K562 (cell line): ENCODE measurements around the gene MAST1. TPM values are rescaled to one million over a fixed set of nuclear protein-coding genes. Genes with fewer than 3 reads are reported as not detected.

Source experiments
- ARID3A ChIP-seq: IDR thresholded peaks from 2 replicates; pipeline ENCODE4 v1.6.1; 2012; ENCODE audit warnings: low read depth, low read length, improper control_type of control experiment, borderline replicate concordance
- ATF1 ChIP-seq, 2 experiments: fragments of 450-650 bp in 1 of 2; IDR thresholded peaks; 2 replicates each; pipeline ENCODE4 v1.6.1; 2016; ENCODE audit warnings: missing compliant biosample characterization in 1 of 2, missing genetic modification characterization in 1 of 2
- BRCA1 ChIP-seq, 2 experiments: fragments of 450-650 bp in 1 of 2; sonication (generic) in 1 of 2; formaldehyde crosslinking in 1 of 2; IDR thresholded peaks; 2 replicates each; pipeline versions ENCODE4 v1.5.0 to v1.6.1; 2017 to 2020; ENCODE audit warnings: mild to moderate bottlenecking in 1 of 2, missing genetic modification reagents in 1 of 2
- CREM ChIP-seq: IDR thresholded peaks from 2 replicates; pipeline ENCODE4 v1.6.1; 2014; ENCODE audit warnings: antibody characterized with exemption, low read depth
- CTBP1 ChIP-seq: fragments of 450-650 bp; IDR thresholded peaks from 2 replicates; pipeline ENCODE4 v1.6.1; 2016; ENCODE audit warnings: borderline replicate concordance
- ETS1 ChIP-seq: conservative IDR thresholded peaks from 2 replicates; pipeline ENCODE4 v1.6.1; 2011; ENCODE audit warnings: low read depth, mild to moderate bottlenecking, low read length; ENCODE audit not compliant: control insufficient read depth
- ETV1 ChIP-seq: fragments of 450-650 bp; conservative IDR thresholded peaks from 2 replicates; pipeline ENCODE4 v1.6.1; 2016; ENCODE audit warnings: missing genetic modification characterization, control low read depth, low read depth, missing compliant biosample characterization
- FOXJ3 ChIP-seq: sonication (generic); formaldehyde crosslinking; IDR thresholded peaks from 2 replicates; pipeline ENCODE4 v1.4.0; 2020; ENCODE audit warnings: mild to moderate bottlenecking, missing genetic modification reagents
- FOXM1 ChIP-seq, 2 experiments: fragments of 450-650 bp in 1 of 2; sonication (generic) in 1 of 2; formaldehyde crosslinking in 1 of 2; IDR thresholded peaks; 2 replicates each; pipeline versions ENCODE4 v1.6.1 to v1.9.0; 2017 to 2022; ENCODE audit warnings: low read depth in 2 of 2, mild to moderate bottlenecking in 2 of 2, missing genetic modification reagents in 1 of 2, moderate library complexity in 1 of 2
- HDAC1 ChIP-seq, 2 experiments: fragments of 450-650 bp; IDR thresholded peaks; 2 replicates each; pipeline ENCODE4 v1.6.1; 2016 to 2017; ENCODE audit warnings: inconsistent platforms in 1 of 2, mild to moderate bottlenecking in 1 of 2, moderate library complexity in 1 of 2
- HMG20A ChIP-seq: fragments of 450-650 bp; formaldehyde crosslinking; conservative IDR thresholded peaks from 2 replicates; pipeline ENCODE4 v1.4.0; 2020; ENCODE audit warnings: mild to moderate bottlenecking, mixed read lengths
- IFI16 ChIP-seq: fragments of 250-450 bp; sonication (Bioruptor Pico); IDR thresholded peaks from 2 replicates; pipeline ENCODE4 v2.1.2; 2022; ENCODE audit warnings: mild to moderate bottlenecking, inconsistent platforms
- PCBP2 ChIP-seq: fragments of 200-400 bp; formaldehyde crosslinking; IDR thresholded peaks from 2 replicates; pipeline ENCODE4 v1.6.1; 2018; ENCODE audit warnings: low read length, low read depth, mild to moderate bottlenecking, moderate library complexity; ENCODE audit not compliant: poor library complexity, severe bottlenecking
- POLR2A ChIP-seq: fragments of 450-650 bp; conservative IDR thresholded peaks from 2 replicates; pipeline ENCODE4 v1.6.1; 2016
- PRPF4 ChIP-seq: fragments of 200-400 bp; formaldehyde crosslinking; IDR thresholded peaks from one replicate; pipeline ENCODE4 v1.6.1; 2017; ENCODE audit warnings: low read length, low read depth, mild to moderate bottlenecking; ENCODE audit not compliant: insufficient read depth, poor library complexity, severe bottlenecking
- SAFB2 ChIP-seq: fragments of 200-400 bp; formaldehyde crosslinking; IDR thresholded peaks from 2 replicates; pipeline ENCODE4 v1.6.1; 2018; ENCODE audit warnings: borderline replicate concordance, low read length, low read depth, moderate library complexity; ENCODE audit not compliant: severe bottlenecking
- SAP30 ChIP-seq: fragments of 200-600 bp; sonication (generic); IDR thresholded peaks from 2 replicates; pipeline ENCODE4 v1.6.1; 2012; ENCODE audit warnings: borderline replicate concordance, low read depth, mild to moderate bottlenecking, moderate library complexity, low read length, control low read depth, inconsistent platforms; ENCODE audit not compliant: insufficient read depth, poor library complexity, severe bottlenecking
- TEAD4 ChIP-seq, 2 experiments: sonication (generic) in 1 of 2; formaldehyde crosslinking in 1 of 2; IDR thresholded peaks; 2 replicates each; pipeline versions ENCODE4 v1.6.1 to v1.8.0; 2012 to 2022; ENCODE audit warnings: borderline replicate concordance in 1 of 2, inconsistent platforms in 1 of 2, low read length in 1 of 2, mild to moderate bottlenecking in 1 of 2, missing genetic modification reagents in 1 of 2
- ZNF316 ChIP-seq: fragments of 450-650 bp; IDR thresholded peaks from 2 replicates; pipeline ENCODE4 v1.6.1; 2016
- ZNF79 ChIP-seq: fragments of 250-450 bp; sonication (Bioruptor Pico); IDR thresholded peaks from 2 replicates; pipeline ENCODE4 v1.4.0; 2020; ENCODE audit warnings: low read depth, mild to moderate bottlenecking, moderate library complexity
- polyA plus RNA-seq, 8 experiments: library from polyadenylated mRNA; depleted of rRNA in 4 of 8; stranded (reverse) in 5 of 8; unstranded in 3 of 8; fragments of >200 nt; fragmentation: Nextera tagmentation in 2 of 8; fragmentation: Illumina TruSeq in 1 of 8; extraction: Ambion mirVana in 2 of 8; extraction: Trizol in 1 of 8; gene quantifications; 2 replicates each; pipeline versions ENCODE4 v1.2.1 to v1.2.3, GENCODE V29; 2011 to 2014; ENCODE audit warnings: inconsistent platforms in 1 of 8, missing spikeins in 1 of 8
- total RNA-seq, 7 experiments: library from RNA; depleted of rRNA in 6 of 7; stranded (reverse); fragments of >200 nt in 6 of 7; fragmentation: Illumina TruSeq in 2 of 7; extraction: Trizol in 2 of 7; gene quantifications; 2 replicates each; pipeline versions ENCODE4 v1.2.1 to v1.2.3, GENCODE V29; 2011 to 2021; ENCODE audit warnings: low replicate concordance in 1 of 7
- TF ChIP-seq, protein P1 (sequence below): sonication (generic); formaldehyde crosslinking; IDR thresholded peaks from 2 replicates; pipeline ENCODE4 v1.8.1; 2022; ENCODE audit warnings: missing genetic modification reagents

The MAST1 gene
- total and polyA plus RNA-seq, 9 of the 15 experiments (the other 6 are each of a cell fraction or from before 2014, with no cell fraction given), result 0.48 to 10.3 (median 3.9) TPM

GRCh38 chr19:12793290-12794195, 44.8 kb upstream of the MAST1 start (continued):
- TF ChIP-seq PRPF4 (peak; percentile 69), HDAC1 (IDR thresholded peaks at IDR 0.05) (0 out of 4 replicates have a peak, but pooled peaks of 1 of the 2 experiments have one; percentile 39), ATF1 (CRISPR knock-in tag; IDR thresholded peaks at IDR 0.05) (no peak; the same call in 1 of the 2 replicates), ATF1 (tag; IDR thresholded peaks at IDR 0.05) (peak; percentile 94), CTBP1 (peak; percentile 56; the same call in 1 of the 2 replicates), PCBP2 (peak; percentile 79), ETV1 (no peak), HMG20A (CRISPR knock-in tag) (no peak), ZNF316 (0 out of 2 replicates have a peak, but pooled peaks have one; percentile 32), CREM (peak; percentile 93), ZNF79 (CRISPR knock-in tag) (no peak), ETS1 (peak; percentile 61; the same call in 1 of the 2 replicates), FOXJ3 (CRISPR knock-in tag) (no peak), POLR2A (peak; percentile 74), TEAD4 (IDR thresholded peaks at IDR 0.05; ENCODE audit: low read length) (0 out of 2 replicates have a peak, but pooled peaks have one; percentile 22), TEAD4 (CRISPR knock-in tag; IDR thresholded peaks at IDR 0.05; ENCODE audit: borderline replicate concordance) (no peak), FOXM1 (IDR thresholded peaks at IDR 0.05; ENCODE audit: low read depth) (no peak), FOXM1 (CRISPR knock-in tag; IDR thresholded peaks at IDR 0.05; ENCODE audit: low read depth) (0 out of 2 replicates have a peak, but pooled peaks have one; percentile 63), ARID3A (no peak), SAP30 (peak; percentile 73), BRCA1 (IDR thresholded peaks at IDR 0.05) (no peak), BRCA1 (CRISPR knock-in tag; IDR thresholded peaks at IDR 0.05) (no peak), IFI16 (no peak), SAFB2 (no peak)
- TF ChIP-seq, protein P1, sequence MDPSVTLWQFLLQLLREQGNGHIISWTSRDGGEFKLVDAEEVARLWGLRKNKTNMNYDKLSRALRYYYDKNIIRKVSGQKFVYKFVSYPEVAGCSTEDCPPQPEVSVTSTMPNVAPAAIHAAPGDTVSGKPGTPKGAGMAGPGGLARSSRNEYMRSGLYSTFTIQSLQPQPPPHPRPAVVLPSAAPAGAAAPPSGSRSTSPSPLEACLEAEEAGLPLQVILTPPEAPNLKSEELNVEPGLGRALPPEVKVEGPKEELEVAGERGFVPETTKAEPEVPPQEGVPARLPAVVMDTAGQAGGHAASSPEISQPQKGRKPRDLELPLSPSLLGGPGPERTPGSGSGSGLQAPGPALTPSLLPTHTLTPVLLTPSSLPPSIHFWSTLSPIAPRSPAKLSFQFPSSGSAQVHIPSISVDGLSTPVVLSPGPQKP (CRISPR knock-in tag), result peak; percentile 100
